Hepatocyte (in vitro differentiated cells): Measurements from ENCODE around the gene TNS2.

Source experiments
- CTCF ChIP-seq: fragments of 200-600 bp; sonication (generic); IDR thresholded peaks from 2 replicates; pipeline ENCODE4 v1.5.1; 2016; ENCODE audit warnings: antibody characterized with exemption, mild to moderate bottlenecking; ENCODE audit not compliant: poor library complexity
- EZH2 ChIP-seq: fragments of 200-600 bp; sonication (generic); IDR thresholded peaks from 2 replicates; pipeline ENCODE4 v1.6.1; 2016; ENCODE audit warnings: antibody characterized with exemption, mild to moderate bottlenecking, borderline replicate concordance

GRCh38 chr12:53062977-53063707 is 13.3 kb downstream of the TNS2 start:
- no peak for TF ChIP-seq CTCF
- TF ChIP-seq EZH2 = no peak
